HG03378 (cell line): Measurements from ENCODE around the gene SELPLG.
A peak's percentile ranks its signal among the peaks of the same experiment; 100 is the strongest.
"Not testable (repeated sequence)": the region's sequence is repeated elsewhere in the genome, so short reads cannot be mapped to it uniquely, and the experiment has no call there.

Source experiments
- ATAC-seq: cut with Tn5 transposase; IDR thresholded peaks from one replicate; pipeline ENCODE4 v1.9.1; 2021; ENCODE audit warnings: mild to moderate bottlenecking, moderate library complexity; ENCODE audit not compliant: unreplicated experiment

SELPLG gene, protein sequence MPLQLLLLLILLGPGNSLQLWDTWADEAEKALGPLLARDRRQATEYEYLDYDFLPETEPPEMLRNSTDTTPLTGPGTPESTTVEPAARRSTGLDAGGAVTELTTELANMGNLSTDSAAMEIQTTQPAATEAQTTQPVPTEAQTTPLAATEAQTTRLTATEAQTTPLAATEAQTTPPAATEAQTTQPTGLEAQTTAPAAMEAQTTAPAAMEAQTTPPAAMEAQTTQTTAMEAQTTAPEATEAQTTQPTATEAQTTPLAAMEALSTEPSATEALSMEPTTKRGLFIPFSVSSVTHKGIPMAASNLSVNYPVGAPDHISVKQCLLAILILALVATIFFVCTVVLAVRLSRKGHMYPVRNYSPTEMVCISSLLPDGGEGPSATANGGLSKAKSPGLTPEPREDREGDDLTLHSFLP

DNA sequence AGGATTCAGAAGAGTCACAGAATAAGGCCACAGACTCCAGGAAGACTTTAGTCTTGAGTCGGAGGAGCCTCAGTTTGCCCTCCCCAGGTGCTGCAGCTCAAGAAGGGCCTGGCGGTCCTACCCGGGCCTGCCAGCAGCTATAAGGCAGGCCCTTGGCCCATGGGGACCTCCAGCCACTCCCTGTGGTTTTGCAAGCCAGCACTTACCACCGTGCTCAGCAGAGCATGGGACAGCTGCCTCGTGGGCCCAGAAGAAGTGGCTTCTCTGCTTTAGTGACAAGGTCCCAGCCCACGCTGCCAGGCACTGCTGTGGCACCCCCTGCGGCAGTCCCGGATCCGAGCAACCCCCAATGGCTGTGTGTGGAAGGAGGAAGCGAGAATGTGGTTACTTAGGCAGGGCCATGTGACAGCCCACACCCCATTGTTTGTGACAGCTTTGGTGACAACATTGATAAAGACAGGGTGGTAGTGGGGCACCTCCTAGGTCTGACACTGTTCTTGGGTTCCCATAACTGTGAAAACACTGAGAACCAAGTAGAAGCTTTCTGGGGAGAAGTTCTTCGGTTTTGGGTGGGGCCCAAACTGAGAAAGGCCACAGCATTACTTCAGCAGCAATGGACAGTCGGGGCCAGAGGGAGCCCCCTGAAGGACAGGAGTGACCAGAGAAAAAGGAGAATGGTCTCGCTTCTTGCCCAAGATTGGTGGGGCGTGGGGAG, at the start of gene SELPLG:
Gene SELPLG (minus strand): TSS at position 361 of the 715 bp plus-strand sequence. CDS start 9,587 bp downstream, outside the sequence.
- peak; percentile 56 for ATAC-seq

DNA sequence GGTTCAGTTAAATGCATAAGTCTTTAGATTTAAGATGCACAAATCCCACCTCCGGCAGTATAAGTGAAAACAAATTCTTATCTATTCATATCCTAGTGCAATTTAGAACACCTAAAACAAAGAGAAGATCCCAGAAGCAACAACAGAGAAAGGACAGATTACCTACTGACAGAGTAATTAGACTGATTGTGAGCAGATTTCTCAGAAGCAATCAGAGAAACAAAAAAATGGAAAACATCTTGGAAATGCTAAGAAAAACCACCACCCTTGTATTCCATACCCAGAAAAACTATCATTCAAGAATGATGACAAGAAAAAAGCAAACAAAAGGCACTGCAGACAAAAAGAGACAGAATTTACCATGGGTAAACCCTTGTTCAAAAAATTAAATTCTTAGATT, 47.6 kb upstream of the SELPLG start:
- no peak for ATAC-seq

DNA sequence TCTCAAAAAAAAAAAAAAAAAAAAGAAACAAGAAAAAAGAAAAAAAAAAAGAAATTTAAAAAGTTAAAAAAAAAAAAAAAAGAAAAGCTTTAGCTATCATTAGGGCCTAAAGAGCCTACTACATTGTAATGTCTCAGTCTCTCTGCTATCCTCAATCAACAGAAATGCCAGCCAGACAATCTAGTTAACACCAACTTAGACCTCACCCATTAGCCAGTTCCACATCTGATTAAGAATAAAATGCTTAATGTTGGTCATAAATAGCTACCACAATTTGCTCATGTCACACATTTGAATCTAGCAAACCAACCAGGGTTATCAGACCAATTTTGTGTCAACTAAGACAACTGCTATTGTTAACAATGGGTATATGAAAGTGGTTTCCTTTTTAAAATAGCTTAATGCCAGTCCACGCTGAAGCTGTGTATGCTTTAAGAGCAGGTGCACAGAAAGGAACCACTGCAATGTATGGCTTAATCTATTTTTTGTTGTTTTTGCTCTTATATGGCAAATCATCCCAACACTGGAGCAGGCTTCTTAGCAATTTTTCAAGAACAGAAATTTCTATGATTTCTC, 45.5 kb upstream of the SELPLG start:
- no peak for ATAC-seq

DNA sequence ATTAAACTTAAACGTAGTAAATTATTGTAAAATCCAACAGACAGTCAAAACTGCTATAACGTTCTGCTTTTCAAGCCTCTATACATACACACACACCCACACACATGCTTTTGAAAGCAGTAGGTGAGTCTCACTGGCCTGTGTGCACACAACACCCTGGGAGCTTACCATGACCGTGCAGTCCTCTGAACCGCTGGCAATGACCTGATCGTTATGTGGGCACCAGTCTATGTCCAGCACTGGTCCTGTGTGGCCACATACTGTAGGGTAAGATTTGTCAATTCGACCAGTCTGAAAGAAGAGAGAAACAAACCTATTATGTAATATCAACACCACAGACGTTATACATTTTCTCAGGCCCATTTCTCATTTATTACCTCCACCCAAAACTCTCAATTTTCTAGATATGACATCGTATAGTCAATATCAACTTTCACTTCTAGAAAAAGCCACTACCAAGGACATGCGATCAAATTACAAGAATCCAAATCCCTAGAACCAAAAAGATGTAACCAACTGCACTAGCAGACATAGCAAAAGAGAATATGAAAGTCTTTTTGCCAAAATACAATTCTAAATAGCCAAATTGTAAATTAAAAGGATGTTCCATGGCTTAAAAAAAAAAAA, 44.5 kb upstream of the SELPLG start:
- ATAC-seq = no peak

DNA sequence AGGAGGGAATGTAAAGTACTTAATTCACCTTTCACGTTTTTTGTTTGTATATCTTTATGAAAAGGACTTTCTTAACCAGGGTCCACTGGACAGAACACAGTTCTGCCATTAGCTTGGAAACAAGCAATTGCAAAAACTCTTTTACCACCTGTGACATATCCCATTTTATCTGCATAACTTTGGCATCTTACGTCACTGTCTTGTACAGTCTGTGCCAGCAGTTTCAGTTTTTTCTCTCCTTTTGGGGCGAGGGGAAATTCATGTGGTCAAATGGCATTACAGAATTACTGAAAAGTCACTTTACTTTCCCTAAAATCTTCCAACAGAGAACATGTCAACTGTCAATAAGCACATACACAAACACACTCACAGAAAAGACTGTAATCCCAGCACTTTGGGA, 43.7 kb upstream of the SELPLG start:
- no peak for ATAC-seq

DNA sequence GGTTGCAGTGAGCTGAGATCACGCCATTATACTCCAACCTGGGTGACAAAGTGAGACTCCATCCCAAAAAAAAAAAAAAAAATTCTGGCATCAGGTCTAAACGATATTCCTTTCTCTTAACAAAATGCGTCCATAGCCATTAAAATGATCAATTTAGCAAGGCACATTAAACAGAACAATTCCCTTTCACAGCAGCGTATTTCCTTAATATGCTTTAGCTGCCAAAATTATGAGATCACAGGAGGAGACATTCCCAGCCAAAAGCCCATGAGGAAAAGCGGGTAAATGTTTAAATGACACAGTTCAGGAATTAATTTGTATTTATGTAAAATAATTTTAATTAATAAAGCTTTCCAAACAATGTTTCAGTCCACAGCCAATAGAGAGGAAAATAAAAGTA, 43.0 kb upstream of the SELPLG start:
- no peak for ATAC-seq

DNA sequence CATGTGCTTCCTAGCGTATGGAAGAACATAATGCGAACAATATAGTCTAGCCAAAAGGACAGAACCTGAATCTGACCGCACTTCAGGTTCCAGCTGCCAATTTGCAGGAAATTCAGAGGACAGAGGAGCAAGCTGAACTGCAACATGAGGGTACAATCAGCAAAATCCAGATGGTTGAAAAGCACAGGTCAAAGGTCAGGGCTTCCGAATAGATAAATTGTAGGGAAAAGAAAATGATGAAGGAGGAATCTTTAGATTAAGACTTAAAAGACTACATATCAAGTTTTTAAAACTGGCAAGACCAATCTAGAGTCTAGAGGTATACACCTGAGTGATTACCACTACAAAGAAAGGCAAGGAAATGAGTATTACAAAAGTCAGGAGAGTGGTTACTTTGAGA, 42.1 kb upstream of the SELPLG start:
- no peak for ATAC-seq

DNA sequence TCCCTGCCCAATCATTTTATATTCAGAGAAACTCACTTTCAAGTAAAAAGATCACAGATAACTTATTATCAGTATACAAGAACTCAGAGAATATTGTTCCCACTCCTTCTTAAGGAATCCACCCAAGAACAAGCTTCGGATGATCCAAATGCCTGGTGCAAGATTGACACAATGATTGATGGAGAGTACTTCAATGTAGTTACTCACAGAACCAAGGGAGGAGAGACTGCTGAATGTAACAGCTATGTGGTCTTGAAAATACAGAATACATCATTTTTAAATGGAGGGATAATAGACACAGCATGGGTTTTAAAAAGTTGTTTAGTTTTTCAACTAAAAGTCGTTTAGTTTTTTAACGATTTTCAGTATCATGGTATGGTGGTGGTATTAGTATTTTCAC, 38.4 kb upstream of the SELPLG start:
- ATAC-seq = no peak

DNA sequence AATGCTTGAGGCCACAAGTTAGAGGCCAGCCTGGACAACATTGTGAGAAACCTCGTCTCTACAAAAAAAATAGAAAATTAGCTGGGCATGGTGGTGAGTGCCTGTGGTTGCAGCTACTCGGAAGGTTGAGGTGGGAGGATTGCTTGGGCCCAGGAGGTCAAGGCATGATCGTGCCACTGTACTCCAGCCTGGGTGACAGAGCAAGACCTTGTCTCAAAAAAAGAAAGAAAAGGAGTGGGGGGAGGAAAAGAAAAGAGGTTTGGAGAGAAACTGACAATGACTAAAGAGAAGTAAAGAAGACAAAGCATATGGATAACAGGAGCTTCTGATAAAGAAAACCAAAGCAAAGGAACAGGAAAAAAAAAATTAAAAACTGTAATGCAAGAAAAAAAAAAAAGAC, 37.4 kb upstream of the SELPLG start:
- ATAC-seq = no peak

DNA sequence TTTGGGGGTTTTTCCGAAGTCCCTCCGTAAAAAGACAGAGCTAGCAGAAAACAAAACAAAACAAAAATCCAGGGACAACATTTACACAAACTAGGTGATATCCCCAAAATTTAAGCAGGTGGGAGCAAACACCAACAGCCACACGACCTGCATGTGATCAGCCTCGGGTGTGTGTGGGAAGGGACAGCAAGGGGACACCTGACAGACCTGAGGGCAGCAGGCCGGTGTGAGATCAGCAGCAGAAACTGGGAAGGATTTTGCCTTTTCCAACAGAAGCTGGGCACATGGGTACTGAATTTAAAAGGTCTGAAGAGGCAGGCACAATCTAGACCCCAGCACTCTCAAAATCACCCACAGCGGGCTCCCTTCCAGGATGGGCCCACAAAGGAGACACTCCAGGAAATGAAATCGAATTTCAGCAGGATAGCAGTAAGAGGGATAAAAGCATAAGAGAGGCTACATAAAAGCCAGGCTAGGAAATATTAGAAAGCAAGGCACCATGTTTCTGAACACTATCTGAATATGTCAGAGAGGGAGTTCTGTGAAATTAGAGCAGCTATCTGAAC, 36.5 kb upstream of the SELPLG start:
- no peak for ATAC-seq

DNA sequence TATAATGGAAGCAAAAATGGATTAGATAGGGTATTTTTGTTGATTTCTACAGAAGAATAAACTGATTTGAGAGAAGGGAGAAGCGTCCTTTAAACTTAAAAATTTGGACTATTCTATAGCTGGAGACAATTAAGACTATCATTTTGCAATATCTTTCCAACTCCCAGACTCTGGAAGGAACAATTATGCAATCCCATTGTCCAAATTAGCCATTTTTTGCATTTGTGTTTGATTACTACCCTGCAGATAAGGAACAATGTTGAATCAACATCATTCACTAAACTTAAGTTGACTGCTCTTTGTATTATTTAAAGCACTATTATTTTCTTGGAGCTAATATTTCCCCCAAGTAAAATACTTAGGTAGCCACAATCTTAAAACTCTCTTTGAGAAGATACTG, 34.8 kb upstream of the SELPLG start:
- no peak for ATAC-seq

DNA sequence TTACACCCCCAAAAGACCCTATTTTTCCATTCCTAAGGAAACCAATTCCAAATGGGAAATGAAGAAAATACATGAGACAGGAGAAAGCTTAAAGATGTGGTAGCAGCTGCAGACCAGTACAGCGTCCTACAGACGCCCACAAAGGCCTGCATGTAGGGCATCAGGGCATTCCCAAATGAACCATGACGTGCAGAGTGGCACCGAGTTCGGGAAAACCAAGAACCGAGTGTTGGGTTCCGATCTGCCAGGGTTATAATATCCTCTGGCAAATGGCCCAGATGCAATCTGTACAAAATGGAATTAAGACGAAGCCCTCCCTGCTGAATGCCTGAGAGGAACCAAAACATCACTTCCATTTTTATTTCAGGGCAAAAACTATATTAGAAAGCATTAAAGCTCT, 34.4 kb upstream of the SELPLG start:
- no peak for ATAC-seq

DNA sequence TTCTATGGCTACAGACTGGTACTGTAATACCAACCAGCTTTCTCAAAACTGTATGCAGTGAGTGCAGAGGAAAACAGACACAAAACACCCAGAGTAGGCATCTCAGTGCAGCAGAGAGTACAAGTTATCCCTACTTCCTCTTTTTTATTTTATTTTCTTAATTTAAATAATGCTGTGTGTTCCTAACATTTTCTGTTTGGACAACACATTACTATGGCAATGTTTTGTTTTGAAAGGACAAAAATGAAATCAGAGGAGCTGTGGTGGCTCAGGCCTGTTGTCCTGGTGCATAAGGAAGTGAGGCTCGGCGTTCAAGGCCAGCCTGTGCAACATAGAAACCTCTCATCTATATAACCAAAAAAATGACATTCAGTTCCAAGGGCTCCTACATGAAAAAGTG, 33.7 kb upstream of the SELPLG start:
- no peak for ATAC-seq

DNA sequence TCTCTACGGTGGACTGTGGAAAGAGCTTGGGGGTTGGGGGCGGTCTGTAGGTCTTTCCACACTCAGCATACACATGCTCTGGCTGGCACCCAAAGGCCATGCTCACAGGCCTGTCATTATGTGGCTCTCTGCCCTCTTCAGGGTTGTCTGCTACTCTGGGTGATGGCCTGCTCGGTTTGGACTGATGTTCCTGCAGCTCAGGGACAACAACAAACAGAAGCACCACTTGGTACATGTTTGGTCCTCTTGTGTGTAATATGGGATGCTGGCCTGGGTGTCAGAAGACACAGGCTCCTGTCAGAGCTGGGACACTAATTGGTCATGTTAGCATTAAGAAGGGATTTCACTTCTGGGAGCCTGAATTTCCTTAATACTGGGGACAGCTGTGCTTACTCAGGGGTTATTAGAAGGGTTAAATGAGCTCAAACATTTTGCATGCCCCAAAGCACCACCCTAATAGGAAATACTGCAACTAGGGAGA, 32.7 kb upstream of the SELPLG start:
- no peak for ATAC-seq

DNA sequence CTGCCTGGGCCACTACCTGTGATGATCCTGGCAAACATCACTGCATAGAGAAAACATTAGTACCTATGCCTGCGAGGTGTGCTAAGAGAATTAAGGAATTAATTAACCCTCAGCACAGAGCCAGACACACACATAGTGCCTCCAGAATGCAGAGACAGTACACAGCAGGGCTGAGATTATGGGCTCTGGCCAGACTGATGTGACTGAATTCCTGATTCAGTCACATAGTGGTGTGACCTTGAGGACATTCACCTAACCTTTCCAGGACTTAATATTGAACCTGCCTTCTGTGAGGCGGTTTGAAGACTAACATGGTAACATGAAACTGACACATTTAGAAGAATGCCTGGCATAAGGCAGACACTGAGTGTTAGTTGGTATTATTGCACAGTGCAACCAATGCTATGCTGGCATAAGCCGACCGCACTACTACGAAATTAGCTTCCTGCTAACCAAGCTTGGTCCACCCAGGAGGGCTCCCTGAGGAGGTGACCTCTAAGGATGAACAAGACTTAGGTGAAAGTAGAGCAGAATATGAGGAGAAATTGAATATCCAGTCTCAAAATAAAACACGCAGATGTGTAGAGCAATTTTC, 32.0 kb upstream of the SELPLG start:
- no peak for ATAC-seq

DNA sequence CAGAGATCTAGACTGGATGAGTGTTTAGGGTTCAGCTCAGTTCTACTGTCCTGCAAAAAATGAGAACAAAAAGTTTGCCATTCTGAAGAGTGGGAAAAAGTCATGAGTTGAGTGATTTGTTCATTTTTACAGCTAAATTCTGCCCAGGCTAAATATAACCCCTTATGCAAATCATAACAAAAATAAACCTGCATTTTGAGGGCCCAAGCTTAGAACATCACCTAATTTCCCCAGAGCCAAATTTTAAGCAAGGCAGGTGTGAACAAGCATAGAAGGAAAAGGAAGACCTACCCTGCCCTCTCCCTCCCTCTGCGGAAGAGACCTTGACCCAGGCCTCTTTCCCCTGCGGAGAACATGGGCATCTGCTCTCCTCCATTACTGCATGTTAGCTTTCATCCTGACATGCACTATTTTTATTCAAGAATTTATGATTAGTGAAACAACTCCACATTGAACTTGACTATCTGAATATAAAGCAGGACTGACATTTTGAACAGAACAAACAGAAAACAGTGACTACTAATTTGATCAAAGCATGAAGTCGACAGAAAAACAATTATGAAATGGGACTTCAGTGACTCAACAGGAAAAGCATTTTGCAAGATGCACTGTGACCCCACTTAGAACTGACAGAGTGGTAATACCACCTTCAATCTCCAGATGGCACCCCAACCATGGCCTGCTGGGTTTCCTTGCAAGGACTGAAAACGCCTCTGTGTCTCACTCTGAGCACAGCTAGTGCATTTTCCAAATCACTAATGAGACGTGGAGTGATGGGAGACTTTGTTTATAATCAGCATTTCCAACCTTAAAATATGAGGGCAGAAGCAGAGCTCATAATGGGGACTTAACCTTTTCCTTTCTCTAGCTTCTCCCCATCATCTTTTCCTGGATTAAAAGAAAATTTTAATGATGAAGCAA, 30.9 kb upstream of the SELPLG start:
- ATAC-seq = peak; percentile 61

DNA sequence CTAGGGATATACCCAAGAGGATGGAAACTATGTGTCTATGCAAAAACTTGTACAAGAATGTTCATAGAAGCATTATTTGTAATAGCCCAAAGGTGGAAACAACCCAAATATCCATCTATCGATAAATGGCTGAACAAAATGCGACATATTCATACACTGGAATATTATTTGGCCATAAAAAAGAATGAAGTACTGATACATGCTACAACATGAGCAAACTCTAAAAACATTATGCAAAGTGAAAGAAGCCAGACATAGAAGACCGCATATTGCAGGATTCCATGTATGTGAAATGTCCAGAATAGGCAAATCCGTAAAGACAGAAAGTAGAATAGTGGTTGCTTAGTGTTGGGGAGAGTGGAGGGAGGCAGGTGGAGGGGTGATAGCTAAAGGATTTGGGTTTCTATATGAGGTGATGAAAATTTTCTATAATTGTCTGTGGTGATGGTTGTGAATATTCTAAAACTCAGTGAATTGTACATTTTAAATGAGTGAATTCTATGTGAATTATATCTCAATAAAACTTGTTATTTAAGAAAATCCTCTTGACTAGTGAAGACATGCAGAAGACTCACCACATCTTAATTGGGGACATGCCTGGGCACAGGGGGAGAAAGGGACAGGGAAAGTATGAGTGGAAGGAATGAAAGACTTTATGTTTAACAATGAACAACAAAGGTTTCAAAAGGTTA, 29.8 kb upstream of the SELPLG start:
- ATAC-seq = no peak

DNA sequence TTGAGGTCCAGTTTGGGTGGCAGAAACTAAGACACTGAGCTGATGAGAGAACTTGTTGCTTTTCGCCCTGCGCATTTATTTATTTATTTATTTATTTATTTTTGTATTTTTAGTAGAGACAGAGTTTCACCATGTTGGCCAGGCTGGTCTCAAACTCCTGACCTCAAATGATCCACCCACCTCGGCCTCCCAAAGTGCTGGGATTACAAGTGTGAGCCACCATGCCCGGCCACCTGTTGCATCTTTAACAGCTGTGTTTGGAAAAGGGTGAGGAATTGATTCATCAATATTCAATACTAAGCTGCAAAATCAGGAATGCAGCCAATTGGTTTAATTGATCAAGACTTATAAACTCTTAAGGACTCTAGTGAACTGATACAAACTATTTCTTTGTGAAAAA, 24.4 kb upstream of the SELPLG start:
- ATAC-seq = not testable (repeated sequence)

DNA sequence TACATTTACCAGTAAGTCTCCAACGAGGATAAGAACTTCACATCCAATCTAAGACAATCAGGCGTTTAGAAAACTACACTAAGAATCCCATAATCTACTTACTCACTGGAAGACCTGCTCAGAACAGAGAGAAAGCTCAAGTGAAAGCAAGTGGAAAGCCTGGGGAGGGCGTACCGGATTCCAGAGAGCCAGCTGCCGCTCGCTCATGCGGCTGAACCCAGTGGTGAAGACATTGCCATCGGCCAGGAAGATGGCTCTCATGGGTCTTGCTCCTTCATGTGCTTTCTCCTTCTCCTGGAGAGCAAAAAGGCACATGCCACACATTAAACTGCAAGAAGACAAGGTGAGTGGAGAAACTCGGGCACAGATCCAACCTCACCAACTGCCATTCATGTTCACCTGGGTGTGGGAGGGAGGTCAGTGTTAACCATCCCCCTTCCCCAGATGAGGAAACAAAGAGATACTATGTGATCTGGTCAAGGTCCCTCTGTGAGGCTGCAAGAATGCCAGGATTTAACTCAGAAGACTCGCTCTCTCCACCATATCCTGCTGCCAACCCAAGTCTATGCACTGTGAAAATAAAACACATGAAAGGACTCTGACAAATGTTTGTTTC, 23.5 kb upstream of the SELPLG start:
- ATAC-seq = no peak
